Activated CD4-positive, alpha-beta T cell treated with anti-CD3 and anti-CD28 coated beads for 48 hours (primary cell): Measurements from ENCODE around the gene SPEM1.

ENCODE experiments used
- DNase-seq: peaks from one replicate; pipeline ENCODE4 v3.0.0-alpha.2; 2020

Gene SPEM1

GRCh38 chr17:7421186-7421585 is 1.1 kb downstream of the SPEM1 start:
- DNase-seq = no peak

- DNase-seq = no peak
These were observed 3.6 kb downstream of the SPEM1 start for GRCh38 chr17:7423679-7424078.

DNA sequence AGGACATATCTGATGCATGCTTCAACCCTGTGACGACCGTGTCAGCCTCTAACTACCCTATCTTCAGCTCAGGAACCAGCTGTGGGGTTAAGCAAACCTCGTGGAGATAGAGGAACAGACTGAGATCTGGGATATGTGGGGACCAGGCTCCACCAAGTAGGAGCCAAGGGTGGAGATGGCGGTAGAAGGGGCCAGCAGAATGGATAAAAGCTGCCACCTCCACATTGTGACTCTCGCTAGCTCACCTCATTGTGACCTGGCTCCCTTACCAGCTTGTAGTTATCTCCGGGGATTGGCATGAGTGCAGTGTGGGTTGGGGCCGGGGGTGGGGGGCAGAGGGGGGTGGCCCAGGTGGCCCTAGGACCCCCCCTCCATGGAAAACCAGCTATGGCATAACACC is 5.2 kb downstream of the SPEM1 start, which contains the start of gene SPEM2:
TSS of gene SPEM2 (plus strand) at position 301 of the 400 bp plus-strand sequence. CDS start at position 374, 73 bp downstream.
- no peak for DNase-seq

DNA sequence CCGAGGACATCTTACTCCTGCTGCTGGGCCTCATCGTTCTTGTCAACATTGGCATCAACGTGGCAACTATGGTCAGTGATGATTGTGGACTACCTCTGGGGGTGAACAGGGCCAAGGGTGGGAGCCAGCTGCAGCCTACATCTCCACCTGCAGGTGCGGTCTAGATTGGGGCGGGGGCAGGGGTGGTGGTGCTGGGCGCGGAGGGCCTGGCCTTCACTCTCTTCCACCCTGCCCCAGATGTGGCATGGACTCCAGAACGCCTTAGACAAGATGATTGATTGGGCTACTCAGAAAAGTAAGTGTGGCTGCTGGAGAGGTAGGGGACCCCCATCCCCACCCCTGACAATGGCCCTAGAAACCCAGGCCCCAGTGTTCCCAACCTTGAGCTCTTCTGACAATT is 5.6 kb downstream of the SPEM1 start:
- DNase-seq = no peak

GRCh38 chr17:7426203-7426863 is 6.2 kb downstream of the SPEM1 start:
- DNase-seq = no peak

DNA sequence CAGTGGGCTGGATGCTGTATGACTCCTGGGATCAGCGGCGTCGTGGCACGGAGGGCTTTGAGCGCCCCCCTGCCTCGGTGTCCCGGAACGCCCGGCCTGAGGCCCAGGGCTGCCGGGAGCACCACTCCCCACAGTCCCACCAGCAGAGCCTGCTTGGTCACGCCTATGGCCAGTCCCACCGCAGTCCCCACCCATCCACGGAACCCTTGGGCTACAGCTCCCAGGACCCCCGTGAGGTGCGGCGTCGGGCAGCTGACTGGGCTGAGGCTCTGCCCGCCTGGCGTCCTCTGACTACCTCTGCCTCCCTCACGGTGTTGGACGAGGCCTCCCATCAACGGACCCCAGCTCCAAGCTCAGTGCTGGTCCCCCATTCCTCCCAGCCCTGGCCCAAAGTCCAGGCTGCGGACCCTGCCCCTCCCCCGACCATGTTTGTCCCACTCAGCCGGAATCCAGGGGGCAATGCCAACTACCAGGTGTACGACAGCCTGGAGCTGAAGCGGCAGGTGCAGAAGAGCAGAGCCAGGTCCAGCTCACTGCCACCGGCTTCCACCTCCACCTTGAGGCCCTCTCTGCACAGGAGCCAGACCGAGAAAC is 6.9 kb downstream of the SPEM1 start:
- no peak for DNase-seq

DNA sequence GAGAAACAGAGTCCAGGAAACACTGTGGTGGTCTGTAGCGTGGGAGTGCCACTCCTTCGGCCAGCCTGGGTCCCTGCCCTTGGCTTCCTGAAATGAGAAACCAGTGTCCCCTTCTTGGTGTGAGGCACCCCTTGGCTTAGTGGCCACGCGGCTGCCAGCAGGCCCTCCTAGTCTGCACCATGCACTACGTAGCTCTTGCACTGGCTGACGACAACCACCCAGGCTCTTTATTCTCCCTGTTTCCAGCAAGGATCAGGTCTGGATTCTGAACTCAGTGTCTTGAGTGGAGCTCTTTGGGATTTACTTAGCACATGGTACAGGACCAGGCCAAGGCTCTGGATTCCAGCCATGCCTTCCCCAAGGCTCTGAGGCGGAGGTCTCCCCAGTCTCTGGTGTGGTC is 7.4 kb downstream of the SPEM1 start:
- no peak for DNase-seq

GRCh38 chr17:7428557-7428956 is 8.4 kb downstream of the SPEM1 start, which contains the start of gene SPEM3:
Gene SPEM3 (plus strand): TSS chr17:7428857. CDS start chr17:7428903, 46 bp downstream.
- DNase-seq = no peak

- no peak for DNase-seq
These were observed 9.6 kb downstream of the SPEM1 start for GRCh38 chr17:7429722-7430121.

- DNase-seq = no peak
These were observed 11.1 kb downstream of the SPEM1 start for GRCh38 chr17:7431231-7431630.

DNA sequence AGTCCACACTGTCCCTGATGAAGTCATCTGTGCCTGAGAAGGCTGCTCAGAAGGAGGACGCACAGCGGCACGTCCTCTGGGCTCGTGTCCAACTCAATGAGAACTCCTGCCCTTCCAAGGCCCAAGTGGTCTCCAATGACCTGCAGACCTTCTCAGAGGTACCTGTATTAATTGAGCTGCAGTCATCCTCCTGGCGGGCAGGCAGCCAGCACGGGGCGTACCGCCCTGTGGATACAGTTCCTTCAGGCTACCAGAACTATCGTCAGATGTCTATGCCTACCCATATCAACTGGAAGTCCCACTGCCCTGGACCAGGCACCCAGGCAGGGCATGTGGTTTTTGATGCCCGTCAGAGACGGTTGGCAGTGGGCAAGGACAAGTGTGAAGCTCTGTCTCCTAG is 12.2 kb downstream of the SPEM1 start:
- no peak for DNase-seq

- peak; percentile 68 for DNase-seq
These were observed 15.8 kb downstream of the SPEM1 start for GRCh38 chr17:7435676-7436555.

DNA sequence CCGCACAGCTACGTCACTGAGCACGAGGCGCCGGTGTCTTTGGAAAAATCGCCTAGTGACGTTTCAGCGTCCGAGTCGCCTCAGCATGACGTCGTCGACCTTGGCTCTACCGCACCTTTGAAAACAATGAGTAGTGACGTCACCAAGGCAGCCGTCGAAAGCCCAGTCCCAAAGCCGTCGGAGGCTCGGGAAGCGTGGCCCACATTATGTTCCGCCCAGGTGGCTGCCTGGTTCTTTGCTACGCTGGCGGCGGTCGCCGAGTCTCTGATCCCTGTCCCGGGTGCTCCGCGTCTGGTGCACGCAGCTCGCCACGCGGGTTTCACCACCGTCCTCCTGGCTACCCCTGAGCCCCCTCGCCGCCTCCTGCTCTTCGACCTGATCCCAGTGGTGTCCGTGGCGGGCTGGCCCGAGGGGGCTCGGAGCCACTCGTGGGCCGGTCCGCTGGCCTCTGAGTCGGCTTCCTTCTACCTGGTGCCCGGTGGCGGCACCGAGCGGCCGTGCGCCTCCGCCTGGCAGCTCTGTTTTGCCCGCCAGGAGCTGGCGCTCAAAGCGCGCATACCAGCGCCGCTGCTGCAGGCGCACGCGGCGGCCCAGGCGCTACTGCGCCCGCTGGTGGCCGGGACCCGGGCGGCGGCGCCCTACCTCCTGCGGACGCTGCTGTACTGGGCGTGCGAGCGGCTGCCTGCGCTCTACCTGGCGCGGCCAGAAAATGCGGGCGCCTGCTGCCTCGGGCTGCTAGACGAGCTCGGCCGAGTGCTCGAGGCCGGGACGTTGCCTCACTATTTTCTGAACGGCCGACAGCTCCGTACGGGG is 16.6 kb downstream of the SPEM1 start:
- peak; percentile 87 for DNase-seq

DNA sequence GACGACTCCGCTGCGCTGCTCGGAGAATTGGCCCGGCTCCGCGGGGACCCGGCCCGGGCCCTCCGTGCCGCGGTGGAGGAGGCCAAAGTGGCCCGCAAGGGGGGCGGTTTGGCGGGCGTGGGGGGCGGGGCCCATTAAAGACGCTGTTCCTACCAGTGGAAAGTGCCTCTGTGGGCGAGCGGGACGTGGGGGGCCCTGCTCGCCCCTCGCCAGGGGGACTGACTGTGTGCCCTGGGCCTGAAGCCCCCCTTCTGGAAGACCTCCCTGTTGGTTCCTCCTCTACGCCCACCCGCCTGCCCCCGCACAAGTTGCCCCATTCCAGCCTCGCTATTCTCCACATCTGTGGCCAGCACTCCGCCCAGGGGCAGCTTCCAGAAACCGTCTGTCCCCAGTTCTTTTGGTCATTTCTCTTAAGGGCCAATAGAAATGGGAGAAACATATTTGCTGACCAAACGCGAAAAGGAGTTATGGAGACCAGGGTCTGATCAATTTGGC is 17.3 kb downstream of the SPEM1 start:
- DNase-seq = no peak

DNA sequence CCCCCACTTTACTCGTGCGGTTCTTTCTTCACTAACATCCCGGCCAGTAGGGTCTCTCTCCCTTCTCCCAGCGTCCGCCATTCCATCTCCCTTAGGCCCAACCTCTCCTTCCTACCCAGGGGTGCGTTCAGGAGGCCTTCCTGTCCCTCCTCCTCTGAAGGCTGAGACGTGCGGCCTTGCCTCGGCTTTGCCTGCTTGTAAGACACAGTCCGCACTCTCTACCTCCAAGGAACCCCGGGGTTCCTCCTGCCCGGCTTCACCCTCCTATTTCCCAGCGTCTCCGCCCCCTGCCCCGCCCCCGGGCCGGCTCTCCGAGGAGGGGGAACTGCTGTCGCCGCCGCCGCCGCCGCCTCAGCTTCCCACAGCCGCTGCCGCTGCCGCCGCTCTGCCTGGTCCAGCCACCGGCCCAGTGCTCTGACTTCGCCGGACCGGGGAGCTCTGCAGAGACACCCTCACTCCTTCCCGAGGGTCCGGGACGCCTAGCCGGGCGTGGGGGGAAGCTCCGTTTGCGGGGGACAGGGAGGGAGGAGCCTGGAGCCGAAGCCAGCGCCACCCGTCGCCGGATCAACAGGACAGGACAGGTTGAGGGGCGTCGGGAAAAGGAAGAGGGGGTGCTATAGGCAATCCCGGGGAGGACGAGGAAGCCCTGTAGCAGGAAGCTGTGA is 18.0 kb downstream of the SPEM1 start:
- peak; percentile 76 for DNase-seq

DNA sequence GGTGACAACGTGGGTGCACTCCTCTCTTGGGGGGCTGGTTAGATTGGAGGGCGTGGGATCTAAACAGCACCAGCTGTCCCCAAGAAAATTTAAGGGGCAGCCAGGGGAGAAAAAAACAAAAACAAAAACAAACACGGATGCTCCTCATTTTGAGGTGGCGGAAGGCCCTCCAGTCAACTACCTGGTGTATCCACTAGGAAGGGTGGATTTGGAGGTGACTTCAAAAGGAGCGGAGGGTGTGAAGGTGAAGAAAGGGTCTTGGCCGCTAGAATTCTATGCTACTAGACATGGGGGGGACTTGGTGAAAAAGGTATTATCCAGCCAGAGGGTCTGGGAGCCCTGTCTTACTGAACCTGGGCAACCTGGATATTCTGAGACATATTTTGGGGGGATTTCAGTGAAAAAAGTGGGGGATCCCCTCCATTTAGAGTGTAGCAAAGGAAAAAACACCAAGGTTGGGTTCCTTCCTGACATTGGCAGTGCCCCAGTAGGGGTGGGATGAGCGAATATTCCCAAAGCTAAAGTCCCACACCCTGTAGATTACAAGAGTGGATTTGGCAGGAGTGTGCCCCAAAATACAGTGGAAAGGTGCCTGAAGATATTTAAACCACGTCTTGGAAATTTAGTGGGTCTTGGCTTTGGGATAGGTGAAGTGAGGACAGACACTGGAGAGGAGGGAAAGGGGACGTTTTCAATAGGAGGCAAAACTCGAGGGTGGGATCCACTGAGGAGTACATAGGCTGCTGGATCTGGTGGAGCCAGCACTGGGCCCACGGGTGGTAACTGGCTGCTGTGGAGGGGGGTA is 18.7 kb downstream of the SPEM1 start:
- no peak for DNase-seq

GRCh38 chr17:7439462-7440112 is 19.5 kb downstream of the SPEM1 start, which contains the start of gene FGF11:
Gene FGF11 (plus strand): TSS chr17:7439512. CDS start chr17:7439621, 109 bp downstream.
- no peak for DNase-seq

DNA sequence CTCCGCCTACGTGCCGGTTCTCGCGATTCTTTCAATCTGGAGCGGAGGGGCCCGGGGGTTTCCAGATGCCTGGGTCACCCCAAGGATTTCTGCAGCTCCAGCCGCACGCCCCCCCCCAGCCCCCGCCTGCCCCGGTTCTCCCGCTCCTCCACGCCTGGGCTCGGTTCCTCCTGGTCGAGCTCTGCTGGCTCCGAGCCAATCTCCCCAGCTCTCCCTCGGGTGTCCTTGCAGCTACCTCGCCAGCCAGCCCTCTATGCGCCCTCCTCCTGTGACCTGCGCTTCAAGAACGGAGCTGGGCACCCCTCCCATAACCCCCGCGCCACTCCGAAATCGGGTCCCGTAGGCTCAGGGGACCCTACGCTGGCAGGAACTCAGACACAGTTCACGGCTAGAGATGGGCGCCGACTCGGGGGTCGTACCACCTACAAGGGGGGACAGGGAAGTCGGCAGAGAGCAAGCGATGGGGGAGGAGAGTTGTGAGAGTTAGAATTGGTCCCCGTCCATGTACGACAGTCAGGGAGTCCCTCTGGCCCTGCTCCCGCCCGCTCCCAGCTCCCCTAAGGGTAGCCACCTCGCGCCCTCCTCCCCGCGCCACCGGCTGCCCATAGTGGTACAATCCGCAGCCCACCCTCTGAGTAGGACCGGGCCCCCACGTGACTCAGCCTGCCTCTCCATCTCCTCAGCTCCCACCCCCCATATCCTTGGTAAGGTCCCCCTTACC is 20.1 kb downstream of the SPEM1 start:
- peak; percentile 61 for DNase-seq

DNA sequence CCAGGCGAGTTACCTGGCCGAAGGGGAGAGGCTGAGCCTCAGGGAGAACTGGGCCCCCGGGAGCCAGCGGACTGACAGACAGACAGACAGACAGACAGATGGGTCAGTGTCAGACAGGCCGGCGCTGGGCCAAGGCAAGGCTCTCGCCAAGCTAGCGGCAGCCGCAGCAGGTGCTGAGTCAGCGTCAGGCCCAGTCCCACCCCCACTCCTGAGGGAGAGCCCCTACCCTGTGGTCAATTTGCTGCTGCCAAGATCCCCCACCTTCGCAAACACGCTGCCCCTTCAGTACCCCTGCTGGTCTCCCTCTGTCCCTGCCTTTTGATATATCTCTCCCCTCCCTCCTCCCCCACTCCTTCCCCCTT is 20.7 kb downstream of the SPEM1 start:
- peak; percentile 35 for DNase-seq

DNA sequence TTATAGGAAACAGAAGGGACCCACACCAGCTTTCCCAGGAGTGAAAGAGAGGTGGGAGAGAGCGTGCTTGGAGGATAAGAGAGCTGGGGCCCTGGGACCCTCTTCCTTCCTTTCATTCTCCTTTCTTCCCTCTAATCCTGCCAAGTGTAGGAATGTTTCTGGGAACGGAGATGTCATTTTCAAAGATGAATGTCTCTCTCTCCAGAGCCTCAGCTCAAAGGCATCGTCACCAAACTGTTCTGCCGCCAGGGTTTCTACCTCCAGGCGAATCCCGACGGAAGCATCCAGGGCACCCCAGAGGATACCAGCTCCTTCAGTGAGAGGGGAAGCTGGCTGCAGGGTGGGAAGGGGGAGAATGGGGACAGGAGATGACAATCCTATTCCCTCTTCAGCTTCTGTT is 21.1 kb downstream of the SPEM1 start:
- DNase-seq = no peak
